GM19452 (cell line): Measurements from ENCODE around the gene ANKRD11.
"Not testable (repeated sequence)": the region's sequence is repeated elsewhere in the genome, so short reads cannot be mapped to it uniquely, and the experiment has no call there.

Source experiments
- ATAC-seq: cut with Tn5 transposase; IDR thresholded peaks from one replicate; pipeline ENCODE4 v1.9.1; 2021; ENCODE audit not compliant: unreplicated experiment

ANKRD11 gene

GRCh38 chr16:89369266-89369895 is 121.0 kb downstream of the ANKRD11 start:
- no peak for ATAC-seq

GRCh38 chr16:89368604-89369249 is 121.6 kb downstream of the ANKRD11 start:
- no peak for ATAC-seq

GRCh38 chr16:89367538-89367915 is 122.8 kb downstream of the ANKRD11 start:
- no peak for ATAC-seq

- no peak for ATAC-seq
These were observed 123.5 kb downstream of the ANKRD11 start for GRCh38 chr16:89366561-89367537.

GRCh38 chr16:89365996-89366395 is 124.4 kb downstream of the ANKRD11 start:
- no peak for ATAC-seq

- no peak for ATAC-seq
These were observed 125.3 kb downstream of the ANKRD11 start for GRCh38 chr16:89365044-89365467.

GRCh38 chr16:89364606-89365005 is 125.8 kb downstream of the ANKRD11 start:
- no peak for ATAC-seq

GRCh38 chr16:89363621-89364393 is 126.6 kb downstream of the ANKRD11 start:
- ATAC-seq, result no peak

- ATAC-seq, result not testable (repeated sequence)
These were observed 127.7 kb downstream of the ANKRD11 start for GRCh38 chr16:89362540-89363223.

GRCh38 chr16:89361751-89362539 is 128.4 kb downstream of the ANKRD11 start:
- peak; percentile 44 for ATAC-seq

- ATAC-seq, result peak; percentile 42
These were observed 129.5 kb downstream of the ANKRD11 start for GRCh38 chr16:89360760-89361435.

GRCh38 chr16:89359264-89360147 is 130.9 kb downstream of the ANKRD11 start:
- no peak for ATAC-seq

GRCh38 chr16:89358030-89359005 is 132.0 kb downstream of the ANKRD11 start:
- no peak for ATAC-seq

GRCh38 chr16:89357055-89357816 is 133.1 kb downstream of the ANKRD11 start:
- ATAC-seq, result no peak

- no peak for ATAC-seq
These were observed 134.7 kb downstream of the ANKRD11 start for GRCh38 chr16:89355686-89356085.

GRCh38 chr16:89355007-89355406 is 135.4 kb downstream of the ANKRD11 start:
- ATAC-seq, result no peak
